NCI-H2227 (cell line): Measurements from ENCODE around the gene SMCO2.

Source experiments
- DNase-seq: peaks from one replicate; lab custom pipeline; 2025; ENCODE audit not compliant: unreplicated experiment; lab: John Stamatoyannopoulos, UW

The SMCO2 gene

GRCh38 chr12:27453421-27453820 lies 6.9 kb downstream of the SMCO2 start:
- no peak for DNase-seq

- DNase-seq: no peak
Observed at GRCh38 chr12:27455589-27455988, 9.1 kb downstream of the SMCO2 start.

- DNase-seq: no peak
Observed at GRCh38 chr12:27456618-27457017, 10.1 kb downstream of the SMCO2 start.

GRCh38 chr12:27460471-27460978 lies 14.0 kb downstream of the SMCO2 start:
- DNase-seq: no peak

GRCh38 chr12:27462151-27462694 lies 15.7 kb downstream of the SMCO2 start:
- DNase-seq: no peak

GRCh38 chr12:27462851-27463250 lies 16.3 kb downstream of the SMCO2 start:
- DNase-seq: no peak

- DNase-seq: no peak
Observed at GRCh38 chr12:27463511-27464219, 17.1 kb downstream of the SMCO2 start.

GRCh38 chr12:27464220-27464554 lies 17.7 kb downstream of the SMCO2 start:
- DNase-seq: no peak

GRCh38 chr12:27467641-27468040 lies 21.1 kb downstream of the SMCO2 start:
- no peak for DNase-seq

GRCh38 chr12:27468241-27468640 lies 21.7 kb downstream of the SMCO2 start:
- DNase-seq: no peak

GRCh38 chr12:27469176-27469736 lies 22.7 kb downstream of the SMCO2 start:
- DNase-seq: no peak

- no peak for DNase-seq
Observed at GRCh38 chr12:27472604-27473003, 26.1 kb downstream of the SMCO2 start.

GRCh38 chr12:27474344-27474743 lies 27.8 kb downstream of the SMCO2 start:
- DNase-seq: no peak

- DNase-seq: no peak
Observed at GRCh38 chr12:27477049-27477448, 30.5 kb downstream of the SMCO2 start.

- DNase-seq: no peak
Observed at GRCh38 chr12:27478949-27479348, 32.4 kb downstream of the SMCO2 start.

GRCh38 chr12:27480016-27480415 lies 33.5 kb downstream of the SMCO2 start:
- DNase-seq: no peak

GRCh38 chr12:27486961-27487360 lies 40.4 kb downstream of the SMCO2 start:
- DNase-seq: no peak

- no peak for DNase-seq
Observed at GRCh38 chr12:27488479-27488878, 41.9 kb downstream of the SMCO2 start.

GRCh38 chr12:27491226-27491625 lies 44.7 kb downstream of the SMCO2 start:
- DNase-seq: no peak

GRCh38 chr12:27493260-27493940 lies 46.9 kb downstream of the SMCO2 start:
- DNase-seq: no peak

GRCh38 chr12:27497446-27497845 lies 50.9 kb downstream of the SMCO2 start:
- DNase-seq: no peak

GRCh38 chr12:27498149-27498548 lies 51.6 kb downstream of the SMCO2 start:
- no peak for DNase-seq
